GM19239 (cell line): ENCODE data around the gene IL15RA.
"Not testable (repeated sequence)": the region's sequence is repeated elsewhere in the genome, so short reads cannot be mapped to it uniquely, and the experiment has no call there.

Source experiments
- DNase-seq: peaks from one replicate; pipeline ENCODE4 v3.0.0; 2011; ENCODE audit warnings: low spot score; ENCODE audit not compliant: insufficient read length
- FAIRE-seq: peaks from 2 replicates; lab custom pipeline; 2011; peaks lifted over from hg19 to GRCh38; lab: Jason Lieb, UNC

IL15RA gene

GRCh38 chr10:5971886-5972285, 5.5 kb downstream of the IL15RA start:
- no peak for DNase-seq
- no peak for FAIRE-seq

- no peak for FAIRE-seq
- DNase-seq: no peak
Measured at GRCh38 chr10:5971315-5971832, 6.0 kb downstream of the IL15RA start.

- no peak for FAIRE-seq
- no peak for DNase-seq
Measured at GRCh38 chr10:5970527-5970926, 6.8 kb downstream of the IL15RA start.

- DNase-seq (no peak), FAIRE-seq (no peak)
Measured at GRCh38 chr10:5970066-5970465, 7.3 kb downstream of the IL15RA start.

GRCh38 chr10:5968681-5969453, 8.5 kb downstream of the IL15RA start:
- no peak for DNase-seq
- FAIRE-seq: no peak

- FAIRE-seq: no peak
- no peak for DNase-seq
Measured at GRCh38 chr10:5968037-5968680, 9.2 kb downstream of the IL15RA start.

- DNase-seq: no peak
Measured at GRCh38 chr10:5965266-5965665, 12.1 kb downstream of the IL15RA start.

GRCh38 chr10:5964736-5965135, 12.6 kb downstream of the IL15RA start:
- no peak for FAIRE-seq
- no peak for DNase-seq

More at GRCh38 chr10:5965266-5965665, 12.1 kb downstream of the IL15RA start:
- no peak for FAIRE-seq

GRCh38 chr10:5963591-5963990, 13.8 kb downstream of the IL15RA start:
- DNase-seq (no peak), FAIRE-seq (no peak)

GRCh38 chr10:5963071-5963470, 14.3 kb downstream of the IL15RA start:
- DNase-seq (no peak), FAIRE-seq (no peak)

- FAIRE-seq, DNase-seq: not testable (repeated sequence)
Measured at GRCh38 chr10:5962358-5962940, 14.9 kb downstream of the IL15RA start.

GRCh38 chr10:5961405-5962100, 15.8 kb downstream of the IL15RA start:
- DNase-seq (no peak), FAIRE-seq (no peak)

GRCh38 chr10:5960973-5961275, 16.4 kb downstream of the IL15RA start:
- FAIRE-seq, DNase-seq: not testable (repeated sequence)

- DNase-seq (no peak), FAIRE-seq (no peak)
Measured at GRCh38 chr10:5960070-5960972, 17.0 kb downstream of the IL15RA start.

- DNase-seq (no peak), FAIRE-seq (no peak)
Measured at GRCh38 chr10:5959581-5960069, 17.7 kb downstream of the IL15RA start.

GRCh38 chr10:5959142-5959541, 18.2 kb downstream of the IL15RA start:
- no peak for FAIRE-seq
- no peak for DNase-seq

GRCh38 chr10:5958675-5959074, 18.7 kb downstream of the IL15RA start:
- FAIRE-seq (no peak), DNase-seq (no peak)

GRCh38 chr10:5958077-5958476, 19.3 kb downstream of the IL15RA start:
- FAIRE-seq (peak; percentile 56), DNase-seq (no peak)

- FAIRE-seq (no peak), DNase-seq (no peak)
Measured at GRCh38 chr10:5956146-5956936, 21.0 kb downstream of the IL15RA start.
